ENCODE data around the gene HOXA3.

The HOXA3 gene

DNA sequence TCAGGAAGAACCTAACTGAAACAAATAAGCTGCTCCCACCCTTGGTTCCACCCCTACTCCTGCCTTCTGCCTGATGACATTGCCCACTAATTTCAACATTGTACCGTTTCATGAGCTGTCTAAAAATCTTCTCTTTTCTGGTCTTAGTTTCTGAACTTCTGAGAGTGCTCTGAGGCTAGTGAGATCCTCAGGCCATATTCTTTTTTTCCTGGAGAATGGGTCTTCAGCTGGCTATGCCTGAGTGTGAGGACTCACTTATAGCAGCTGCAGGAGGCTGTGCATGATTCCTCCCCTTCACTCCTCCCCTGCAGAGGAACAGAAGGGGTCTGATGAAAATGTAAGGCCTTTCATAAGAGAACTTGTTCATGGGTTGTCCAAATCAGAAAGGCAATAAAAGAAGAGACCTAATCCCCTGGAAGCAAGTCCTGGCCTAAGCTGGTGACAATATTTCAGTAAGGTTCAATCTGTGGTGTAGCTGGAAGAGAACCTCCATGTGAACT, 32.9 kb downstream of the HOXA3 start:
- in situ Hi-C loops (cut with MboI; ENCODE audit: low sequenced_read_pairs), result no loop called here

DNA sequence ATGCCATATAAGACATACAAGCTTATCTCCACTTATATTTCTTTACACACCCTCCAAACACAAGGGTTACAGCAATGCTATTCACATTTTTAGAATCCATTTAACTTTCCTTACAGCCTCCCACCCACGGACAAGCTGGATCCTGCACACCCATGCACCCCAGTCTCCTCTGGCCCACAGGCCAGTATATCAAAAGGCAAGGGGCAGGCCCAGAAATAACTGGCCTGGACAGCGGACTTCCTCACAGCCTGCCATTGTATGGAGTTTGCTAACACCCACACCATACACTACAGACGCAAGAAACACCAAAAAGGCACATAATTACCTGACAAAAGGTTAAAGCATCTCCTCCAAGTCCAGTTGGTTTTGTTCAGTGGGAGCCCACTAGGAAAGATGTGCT, 33.8 kb downstream of the HOXA3 start:
- in situ Hi-C loops (cut with MboI; ENCODE audit: low sequenced_read_pairs), result no loop called here

DNA sequence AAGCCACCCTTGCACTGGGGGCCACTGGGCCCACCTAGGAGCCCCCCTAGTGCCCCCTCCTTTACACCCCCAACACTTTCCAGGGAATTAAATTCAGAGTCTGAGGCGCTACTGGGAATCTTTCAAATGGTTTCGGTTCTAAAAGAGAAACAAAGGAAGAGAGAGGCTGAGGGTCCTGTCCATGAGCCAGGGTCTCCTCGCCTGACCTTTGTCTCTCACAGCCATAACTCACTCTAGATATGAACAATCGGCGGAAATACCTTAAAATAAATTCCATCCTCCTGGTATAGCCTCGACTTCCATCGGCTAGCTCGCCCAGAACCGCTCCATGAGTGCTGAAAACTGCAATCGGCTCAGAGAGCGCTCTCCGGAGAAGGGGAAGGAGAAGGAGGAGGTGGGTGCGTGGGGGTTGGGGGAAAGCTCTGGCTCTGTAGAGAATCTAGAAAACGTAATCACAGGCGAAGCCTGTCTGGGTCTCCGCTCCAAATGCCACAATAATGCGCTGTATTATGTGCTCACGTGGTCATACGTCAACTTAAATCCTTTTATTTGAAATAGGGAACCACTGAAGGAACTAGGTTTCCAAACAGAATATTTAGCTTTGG, 34.4 kb downstream of the HOXA3 start:
- in situ Hi-C loops (cut with MboI; ENCODE audit: low sequenced_read_pairs), result no loop called here

DNA sequence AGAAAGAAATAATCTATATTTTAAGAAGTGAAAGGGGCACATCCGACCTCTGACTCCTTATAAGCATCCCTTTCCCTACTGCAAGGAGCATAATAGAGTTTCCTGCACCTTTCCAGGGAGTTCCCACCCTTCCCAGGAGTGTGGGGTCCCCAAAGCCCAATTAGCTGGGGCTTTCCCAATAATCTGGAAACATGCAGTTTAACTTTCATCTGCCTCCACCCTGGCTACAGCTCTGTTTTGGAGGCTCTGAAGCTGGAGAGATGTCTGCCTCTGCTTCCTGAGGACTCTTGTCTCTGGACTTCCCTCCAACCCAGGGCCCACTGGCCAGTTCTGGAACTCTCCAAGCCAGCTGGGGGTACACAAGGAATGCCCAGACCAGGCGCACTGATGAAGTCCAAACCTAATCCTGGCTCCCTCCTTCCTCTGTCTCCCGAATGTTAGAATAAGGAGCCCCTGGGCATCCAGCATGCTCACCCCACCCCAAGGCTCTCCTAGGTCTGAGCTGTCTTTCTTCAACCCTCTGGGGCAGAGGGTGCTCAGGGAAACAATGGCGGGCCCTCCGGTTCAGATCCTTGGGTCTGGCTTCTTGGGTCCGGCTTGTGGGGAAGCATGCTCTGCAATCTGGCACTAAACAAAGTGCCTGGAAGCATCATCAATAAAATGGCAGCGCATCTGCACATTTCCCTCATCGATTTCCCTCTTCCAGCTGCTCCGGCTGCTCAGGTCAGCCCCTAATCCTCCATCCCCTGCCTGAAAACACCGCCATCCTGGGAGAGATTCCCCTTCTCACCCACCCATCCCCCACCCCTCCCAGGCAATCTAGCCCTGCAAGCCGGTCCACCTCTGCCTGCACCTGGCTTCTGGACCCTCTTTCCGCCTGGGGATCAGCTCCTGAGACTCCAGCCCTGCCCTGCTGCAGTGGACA, 35.2 kb downstream of the HOXA3 start:
- in situ Hi-C loops (cut with MboI; ENCODE audit: low sequenced_read_pairs), result no loop called here

DNA sequence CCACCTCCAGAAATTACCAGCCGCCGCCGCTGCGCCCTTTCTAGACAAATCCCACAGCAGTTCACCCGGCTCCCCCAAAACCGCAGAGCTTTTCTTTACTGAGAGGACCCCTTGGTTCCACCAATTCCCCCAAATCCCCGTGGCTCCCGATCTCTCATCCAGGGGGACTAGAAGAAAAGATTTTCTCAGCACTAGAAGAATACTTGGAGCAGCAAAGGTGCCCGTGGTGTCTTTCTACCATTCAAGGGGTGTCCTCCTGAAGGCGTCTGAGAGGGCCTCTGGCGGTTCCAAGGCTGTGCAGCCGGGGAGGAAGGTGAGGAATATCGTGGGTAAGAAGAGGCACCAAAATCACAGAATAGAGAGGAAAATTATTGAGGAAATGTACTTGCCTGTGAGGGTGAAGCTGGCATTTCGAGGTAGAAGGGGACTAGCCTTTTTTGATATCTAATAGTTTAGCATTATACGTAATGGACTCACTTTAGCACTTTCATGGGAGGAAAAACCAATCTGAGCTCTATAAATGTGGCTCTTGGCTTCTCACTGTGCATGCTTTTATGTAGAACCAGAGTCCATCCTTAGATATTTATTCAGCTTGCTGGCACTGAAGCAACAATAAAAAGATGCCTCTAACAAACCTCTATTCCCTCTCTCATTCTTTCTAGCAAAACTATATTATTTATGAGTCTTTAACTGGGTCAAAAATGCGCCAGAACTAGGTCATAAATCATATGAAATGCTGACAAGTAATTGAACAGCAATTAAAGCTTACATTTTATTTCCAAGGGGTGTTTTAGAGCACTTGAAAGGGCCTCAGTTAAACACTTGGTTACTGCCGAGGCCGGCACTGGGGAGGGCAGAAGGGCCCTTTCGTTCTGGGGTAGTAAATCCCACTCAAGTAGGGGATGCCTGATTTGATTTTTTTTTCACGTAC, 36.1 kb downstream of the HOXA3 start:
- in situ Hi-C loops (cut with MboI; ENCODE audit: low sequenced_read_pairs), result no loop called here

DNA sequence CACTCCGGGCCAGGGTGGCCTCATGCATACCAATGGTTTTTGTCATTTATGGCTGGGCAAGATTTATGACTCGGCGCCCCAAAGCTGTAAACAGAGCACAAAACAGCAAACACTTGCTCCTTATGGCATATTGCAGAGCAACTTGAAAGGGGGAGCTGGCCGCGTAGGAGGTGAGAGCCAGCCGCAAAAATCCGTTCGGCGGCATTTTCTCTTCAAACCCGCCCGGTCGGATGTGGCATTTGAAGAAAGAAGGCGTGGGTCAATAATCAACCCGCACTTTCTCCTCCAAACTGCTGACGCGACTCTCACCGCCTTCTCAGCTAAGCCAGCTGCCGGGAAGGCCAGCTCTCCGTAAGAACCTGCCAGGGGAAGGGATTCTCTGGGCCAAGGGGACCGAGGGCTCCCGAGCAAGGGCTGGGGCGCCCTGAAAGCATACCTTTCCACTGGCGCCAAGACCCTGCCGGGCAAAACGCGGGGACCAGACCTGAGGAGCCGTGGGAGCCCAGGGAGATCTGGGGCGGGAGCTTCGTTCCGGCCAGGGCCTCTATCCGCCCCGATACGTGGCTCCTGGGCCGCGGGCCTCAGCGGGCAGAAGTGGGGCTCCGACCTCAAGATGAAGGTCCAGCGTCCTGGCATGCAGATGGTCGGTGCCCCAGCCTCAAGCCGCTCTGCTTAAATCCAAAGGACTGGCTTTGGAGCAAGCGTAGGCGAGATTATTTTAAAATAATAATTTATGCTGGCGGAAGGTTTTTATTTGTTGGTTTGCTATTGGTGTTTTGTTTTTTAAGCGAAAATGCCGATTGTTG, 37.0 kb downstream of the HOXA3 start:
- in situ Hi-C loops (cut with MboI; ENCODE audit: low sequenced_read_pairs), result no loop called here

DNA sequence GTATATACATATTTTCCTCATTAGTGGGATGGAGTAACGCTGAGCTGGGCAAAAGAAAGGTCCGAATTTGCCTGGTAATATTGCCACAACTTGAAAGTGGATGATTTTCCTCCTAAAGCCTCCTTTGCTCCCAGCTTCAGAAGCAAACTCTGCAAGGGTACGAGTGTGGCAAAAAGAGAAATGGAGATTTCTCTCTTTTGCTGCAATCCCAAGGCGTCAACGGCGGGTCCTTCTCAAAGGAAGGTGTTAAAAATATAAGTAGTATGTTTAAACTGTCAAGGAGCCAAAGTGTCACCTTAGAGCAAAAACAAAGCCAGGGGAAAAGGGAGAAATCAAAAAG, 37.5 kb downstream of the HOXA3 start:
- in situ Hi-C loops (cut with MboI; ENCODE audit: low sequenced_read_pairs), result no loop called here

DNA sequence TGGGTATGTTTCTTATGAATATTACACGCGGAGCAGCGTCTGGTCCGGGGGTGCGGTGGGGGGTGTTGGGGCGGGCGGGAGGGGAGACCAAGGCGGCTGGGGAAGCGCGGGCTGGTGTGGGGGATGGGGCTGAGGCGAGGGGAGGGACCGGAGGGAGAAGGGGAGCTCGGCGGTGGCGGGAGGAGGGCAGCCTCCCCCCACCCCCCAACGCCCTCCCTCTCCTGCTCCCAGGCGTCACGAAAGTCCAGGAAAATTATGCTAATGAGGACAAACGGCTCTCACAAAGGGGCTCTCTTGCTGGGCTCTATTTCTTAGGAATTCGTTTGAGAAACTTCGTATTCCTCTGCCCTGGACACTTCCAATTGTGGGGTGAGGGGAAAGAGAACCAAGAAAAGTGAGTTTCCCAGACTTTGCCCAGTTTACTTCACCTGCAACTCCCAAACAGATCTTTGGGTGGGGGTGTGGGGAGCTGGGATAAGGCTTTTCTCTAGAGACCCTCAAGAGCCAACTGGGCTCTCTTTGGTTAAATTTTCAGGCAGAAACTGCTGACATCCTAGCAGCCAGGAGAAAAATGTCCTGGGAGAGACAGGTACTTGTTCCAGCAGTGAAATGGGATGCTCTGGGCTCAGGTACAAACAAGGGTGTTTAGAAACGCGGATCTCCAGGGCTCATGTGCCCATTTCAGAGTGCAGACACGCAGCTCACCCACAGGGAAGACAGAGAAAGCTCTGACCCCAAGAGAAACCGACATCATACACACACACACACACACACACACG, 38.2 kb downstream of the HOXA3 start:
- in situ Hi-C loops (cut with MboI; ENCODE audit: low sequenced_read_pairs), result no loop called here

DNA sequence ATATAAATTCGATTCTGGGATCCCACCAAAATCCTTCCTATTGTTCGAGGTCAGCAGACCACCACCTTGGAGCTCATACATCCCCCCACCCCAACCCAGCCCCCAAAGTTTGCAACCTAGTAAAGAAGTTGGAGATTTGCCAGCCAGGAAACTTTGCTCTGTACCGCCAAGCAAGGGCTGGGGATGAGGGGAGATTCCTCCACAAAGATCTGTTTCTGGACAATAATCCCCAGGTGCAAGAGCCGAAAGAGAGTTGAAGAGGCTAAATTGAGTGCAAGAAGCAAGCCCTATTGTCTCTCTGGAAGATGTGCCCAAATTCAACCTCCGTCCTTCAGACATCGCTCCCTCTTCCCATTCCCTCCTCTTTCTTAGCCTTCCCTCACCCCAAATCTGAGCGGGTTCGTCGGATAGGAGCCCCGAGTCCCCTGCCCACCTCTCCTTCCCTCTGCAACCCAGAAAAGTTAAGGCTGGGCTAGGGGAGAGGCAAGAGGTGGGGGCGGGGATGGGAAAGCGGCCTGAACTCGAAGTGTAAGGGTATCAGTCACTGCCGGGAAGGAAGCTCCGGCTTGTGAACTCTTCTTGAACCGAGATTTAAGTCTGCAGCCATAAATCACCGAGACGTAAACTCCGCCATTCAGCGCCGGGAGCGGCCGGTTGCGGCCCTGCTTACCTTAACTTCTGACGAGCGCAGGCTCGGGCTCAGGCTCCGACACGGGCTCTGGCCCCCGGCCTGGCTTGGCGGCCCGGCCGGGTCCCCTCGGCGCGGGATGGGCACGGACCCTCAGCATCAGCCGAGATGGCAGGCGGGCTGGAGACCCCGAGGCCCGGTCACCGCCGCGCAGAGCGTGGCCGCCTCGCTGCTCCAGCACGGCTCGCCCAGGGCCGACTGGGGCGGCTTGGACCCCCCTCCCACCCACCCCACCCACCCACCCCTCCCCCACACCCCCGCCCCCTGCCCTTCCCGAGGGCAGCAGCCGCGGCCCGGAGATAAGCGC, 39.1 kb downstream of the HOXA3 start:
- in situ Hi-C loops (cut with MboI; ENCODE audit: low sequenced_read_pairs), result no loop called here

DNA sequence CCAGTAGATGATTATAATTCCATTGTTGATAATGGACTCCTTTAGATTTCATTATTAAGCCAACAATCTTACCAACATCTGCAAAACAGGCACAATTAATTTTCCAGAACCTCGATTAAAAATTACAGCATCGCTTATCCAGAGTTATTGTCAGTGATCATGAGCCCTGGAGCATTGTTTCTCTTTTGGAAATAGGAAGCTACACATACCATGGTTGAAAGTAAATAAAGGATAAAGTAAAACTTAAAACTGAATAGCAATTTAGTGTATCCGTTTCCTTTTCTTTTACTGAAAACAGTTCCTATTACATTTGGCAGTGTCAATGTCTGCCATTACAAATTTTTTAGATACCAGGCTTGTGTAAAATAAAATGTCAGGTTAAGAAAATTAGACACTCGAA, 40.0 kb downstream of the HOXA3 start:
- in situ Hi-C loops (cut with MboI; ENCODE audit: low sequenced_read_pairs), result no loop called here

DNA sequence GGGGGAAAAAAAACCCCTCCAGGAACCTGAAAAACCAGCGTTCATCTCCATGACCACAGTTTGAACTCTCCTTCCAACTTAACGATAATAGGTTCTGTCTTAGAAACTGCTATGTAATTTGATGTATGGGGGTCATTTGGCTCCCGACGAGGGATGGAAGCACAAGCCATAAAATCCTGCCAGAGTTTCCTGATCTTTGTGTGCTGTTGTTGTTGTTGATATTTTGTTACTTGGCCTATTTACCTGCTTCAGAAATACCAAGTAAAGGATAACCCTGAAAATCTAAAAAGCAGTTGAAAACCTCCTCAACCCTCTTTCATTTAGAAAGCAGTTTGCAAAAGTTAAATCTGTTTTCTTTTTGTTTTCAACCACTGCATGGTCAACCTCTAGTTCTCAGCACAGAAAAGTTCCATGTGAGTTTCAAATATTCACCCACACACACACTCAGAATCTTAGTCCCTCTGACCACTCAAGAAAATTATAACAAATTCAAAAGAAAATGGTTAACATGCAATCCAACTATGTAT, 40.6 kb downstream of the HOXA3 start:
- in situ Hi-C loops (cut with MboI; ENCODE audit: low sequenced_read_pairs), result no loop called here

DNA sequence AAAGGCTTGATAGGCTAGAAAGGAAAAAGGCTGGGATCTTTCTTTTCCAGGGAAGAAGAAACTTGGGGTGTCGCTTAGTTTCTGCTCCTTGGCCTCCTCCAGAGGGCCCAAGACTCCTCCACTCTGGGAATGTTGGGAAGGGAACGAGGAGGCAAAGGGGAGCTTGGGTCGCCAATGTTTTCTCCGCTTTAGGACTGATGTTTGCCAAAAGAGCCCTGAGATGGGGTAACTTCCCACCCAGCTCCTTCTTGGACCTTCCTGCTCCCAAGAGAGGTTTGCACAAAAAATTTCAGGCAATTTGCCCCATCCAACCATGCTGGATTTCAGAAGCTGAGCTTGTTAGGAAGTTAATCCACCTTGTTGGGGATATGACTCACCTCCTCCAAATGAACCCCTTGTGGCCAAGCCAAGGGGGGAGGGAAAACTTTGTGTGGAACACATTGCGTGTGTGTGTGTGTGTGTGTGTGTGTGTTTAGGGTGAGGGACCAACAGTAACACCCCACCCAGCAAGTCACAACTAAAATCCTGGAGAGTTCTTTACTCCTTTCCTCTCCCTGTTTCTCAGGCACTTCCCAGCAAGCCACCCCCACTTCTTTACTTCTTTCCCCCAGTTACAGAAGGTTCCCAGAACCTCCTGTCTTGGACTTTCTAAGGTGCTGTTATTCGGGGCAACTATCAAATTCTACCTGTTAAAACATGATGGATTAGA, 41.2 kb downstream of the HOXA3 start:
- in situ Hi-C loops (cut with MboI; ENCODE audit: low sequenced_read_pairs), result no loop called here

DNA sequence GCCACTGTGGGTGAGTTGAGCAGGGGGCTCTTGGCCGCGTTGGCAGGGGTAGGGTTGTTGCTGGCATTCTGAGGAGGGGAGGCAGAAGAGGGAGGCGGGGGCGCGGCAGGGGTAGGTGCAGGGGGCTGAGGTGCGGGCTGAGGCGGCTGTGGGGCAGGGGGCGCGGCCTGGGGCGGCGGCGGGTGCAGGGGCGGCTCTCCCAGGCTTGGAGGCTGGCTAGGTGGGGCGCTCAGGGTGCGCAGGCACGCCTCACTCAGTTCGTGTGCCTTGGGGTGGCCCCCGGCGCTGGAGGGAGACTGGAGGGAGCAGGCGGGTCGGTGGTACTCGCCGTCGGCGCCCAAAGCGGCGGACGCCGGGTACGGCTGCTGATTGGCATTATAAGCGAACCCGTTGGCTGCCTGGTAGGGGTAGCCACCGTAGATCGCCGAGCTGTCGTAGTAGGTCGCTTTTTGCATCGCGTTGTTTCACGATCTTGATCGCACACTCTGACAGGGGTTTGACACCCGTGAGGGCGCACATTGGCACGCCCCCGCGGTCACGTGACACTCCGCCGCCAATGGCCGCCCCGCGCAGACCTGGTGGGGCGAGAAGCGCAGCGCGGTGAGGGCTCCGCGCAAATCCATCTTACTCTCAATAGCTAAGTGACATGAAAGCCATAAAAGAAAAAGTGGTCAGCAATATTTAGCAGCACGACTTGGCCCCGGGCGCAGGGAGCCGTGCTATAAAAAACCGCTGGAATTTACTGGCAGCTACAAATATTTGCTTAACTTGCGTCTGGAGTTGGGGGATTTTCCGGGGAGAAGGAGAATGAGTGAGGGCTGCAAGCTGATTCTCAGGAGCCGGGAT, 42.0 kb downstream of the HOXA3 start:
- in situ Hi-C loops (cut with MboI; ENCODE audit: low sequenced_read_pairs), result no loop called here

DNA sequence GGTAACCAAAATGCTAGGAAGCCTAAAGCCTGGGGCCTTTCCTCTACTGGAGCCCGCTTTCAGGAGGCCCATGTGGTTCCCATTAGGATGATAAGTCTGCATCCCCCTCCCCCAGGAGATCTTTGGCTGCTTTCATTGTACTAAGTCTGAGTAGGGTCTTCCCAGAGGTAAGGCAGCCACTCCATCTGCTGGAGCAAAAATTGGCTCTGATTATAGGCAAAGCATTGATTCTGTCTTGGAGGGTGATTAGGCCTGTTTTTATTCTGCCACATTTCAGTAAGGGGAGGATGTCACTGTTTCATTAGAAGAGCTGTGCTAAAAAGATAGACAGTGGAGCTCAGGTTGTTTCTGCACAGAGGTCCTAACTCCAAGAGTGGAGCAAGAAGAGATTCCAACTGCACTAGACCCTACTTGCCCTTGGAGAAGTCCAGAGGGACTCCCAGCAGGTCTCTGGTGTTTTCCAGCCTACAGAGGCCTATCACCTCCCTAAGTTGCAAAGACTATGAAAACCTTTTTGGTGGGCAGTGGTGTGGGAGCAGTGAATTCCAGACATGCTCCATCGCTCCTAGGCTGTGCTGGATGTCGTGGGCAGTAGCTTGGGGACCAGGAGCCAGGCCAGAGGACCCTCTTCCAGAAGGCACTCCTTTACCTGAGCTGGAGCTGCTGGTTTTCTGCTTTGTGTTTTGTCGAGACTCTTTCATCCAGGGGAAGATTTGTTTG, 42.8 kb downstream of the HOXA3 start:
- in situ Hi-C loops (cut with MboI; ENCODE audit: low sequenced_read_pairs), result no loop called here

DNA sequence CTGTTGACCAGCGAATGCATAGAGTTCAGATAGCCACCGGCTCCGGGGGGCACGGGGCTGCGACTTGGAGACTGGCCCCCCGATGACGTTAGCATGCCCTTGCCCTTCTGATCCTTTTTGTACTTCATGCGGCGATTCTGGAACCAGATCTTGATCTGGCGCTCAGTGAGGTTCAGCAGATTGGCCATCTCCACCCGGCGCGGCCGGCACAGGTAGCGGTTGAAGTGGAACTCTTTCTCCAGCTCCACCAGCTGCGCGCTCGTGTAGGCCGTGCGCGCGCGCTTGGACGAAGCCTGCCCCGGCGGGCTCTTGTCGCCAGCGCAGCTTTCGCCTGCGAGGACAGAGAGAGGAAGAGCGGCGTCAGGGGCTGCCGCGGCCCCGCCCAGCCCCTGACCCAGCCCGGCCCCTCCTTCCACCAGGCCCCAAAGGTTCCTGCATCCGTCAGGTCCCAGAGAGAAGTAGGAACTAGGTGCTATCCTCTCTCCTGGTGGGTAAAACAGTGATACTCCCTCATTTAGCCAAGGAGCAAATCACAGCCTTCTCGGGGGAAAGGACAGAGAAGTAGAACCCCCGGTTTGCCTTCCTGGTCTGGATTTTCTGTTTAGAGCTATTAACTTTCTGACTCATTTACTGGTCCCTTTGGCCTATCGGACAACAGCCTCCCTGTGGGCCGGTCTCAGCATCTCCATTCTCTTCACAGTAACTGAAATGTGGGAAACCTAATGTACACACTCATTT, 43.8 kb downstream of the HOXA3 start:
- in situ Hi-C loops (cut with MboI; ENCODE audit: low sequenced_read_pairs), result no loop called here

Measured in HL-60/S4 treated with phorbol 12-myristate 13-acetate at 8.2 ng/mL for 4 days and 3 days (cell line).